Measurements from ENCODE around the gene OR2T35.
"Not testable (repeated sequence)": the region's sequence is repeated elsewhere in the genome, so short reads cannot be mapped to it uniquely, and the experiment has no call there.

The OR2T35 gene

GRCh38 chr1:248639652-248640051, 5.4 kb downstream of the OR2T35 start:
- H3K27me3 Mint-ChIP-seq; H3K4me1 Mint-ChIP-seq (ENCODE audit: low read depth); H3K9me3 Mint-ChIP-seq; intact Hi-C loops (cut with micrococcal nuclease); H3K36me3 Mint-ChIP-seq (ENCODE audit: low read depth); H3K27ac Mint-ChIP-seq; H3K4me3 Mint-ChIP-seq: not testable (repeated sequence)

- H3K4me3 Mint-ChIP-seq; H3K4me1 Mint-ChIP-seq (ENCODE audit: low read depth); H3K9me3 Mint-ChIP-seq; H3K27me3 Mint-ChIP-seq; H3K36me3 Mint-ChIP-seq (ENCODE audit: low read depth); intact Hi-C loops (cut with micrococcal nuclease); H3K27ac Mint-ChIP-seq: not testable (repeated sequence)
These were observed 8.5 kb downstream of the OR2T35 start for GRCh38 chr1:248636612-248637011.

DNA sequence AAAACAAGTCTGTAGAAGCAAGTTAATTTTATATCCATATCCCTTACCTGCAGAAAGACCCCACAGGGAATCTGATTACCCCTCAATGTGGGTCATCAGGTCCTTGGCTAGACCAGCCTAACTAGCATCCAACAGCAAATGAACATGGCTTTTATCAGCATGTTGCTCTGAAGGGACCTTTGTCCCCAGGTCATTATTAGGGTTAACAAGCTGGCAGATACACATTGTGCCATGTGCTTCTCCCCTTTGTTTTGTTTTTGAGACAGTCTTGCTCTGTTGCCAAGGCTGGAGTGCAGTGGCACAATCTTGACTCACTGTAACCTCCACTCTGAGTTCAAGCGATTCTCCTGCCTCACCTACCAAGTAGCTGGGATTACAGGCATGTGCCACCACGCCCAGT, 10.1 kb downstream of the OR2T35 start, which contains the start of gene OR2T11:
Gene OR2T11 (minus strand): TSS at position 101 of the 400 bp plus-strand sequence. CDS start 7,963 bp downstream, outside the sequence.
- H3K4me3 Mint-ChIP-seq; H3K27me3 Mint-ChIP-seq; intact Hi-C loops (cut with micrococcal nuclease); H3K36me3 Mint-ChIP-seq (ENCODE audit: low read depth); H3K27ac Mint-ChIP-seq; H3K9me3 Mint-ChIP-seq; H3K4me1 Mint-ChIP-seq (ENCODE audit: low read depth): not testable (repeated sequence)

DNA sequence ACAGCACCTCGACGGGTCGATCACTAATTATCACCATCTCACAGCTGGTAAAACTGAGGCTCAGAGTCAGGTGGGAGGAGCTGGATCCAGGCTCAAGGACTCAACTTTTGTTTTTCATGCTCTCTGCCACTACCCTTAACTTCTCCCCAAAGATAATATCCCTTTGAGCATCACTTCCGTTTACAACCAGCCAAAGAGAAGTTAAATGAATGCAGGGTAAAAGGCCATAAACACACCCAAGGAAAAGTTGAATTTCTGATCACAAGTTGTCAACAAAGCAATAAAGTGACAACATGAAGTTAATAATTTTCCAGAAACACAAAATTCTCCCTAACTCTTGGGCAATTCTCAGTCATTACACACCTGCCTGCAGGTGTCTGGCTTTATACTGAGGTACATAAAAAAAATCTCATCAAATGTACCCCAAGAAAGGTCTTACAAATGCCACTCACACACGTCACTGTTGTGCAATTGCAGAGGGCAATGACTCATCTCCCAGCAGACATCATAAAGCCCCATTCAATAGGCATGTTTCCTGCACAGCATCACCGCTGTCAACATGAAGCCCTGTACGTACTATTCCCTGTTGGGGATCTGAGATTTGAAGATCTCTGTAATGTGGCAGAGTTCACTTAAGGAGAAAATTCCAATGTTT, 13.6 kb downstream of the OR2T35 start:
- no peaks in the 10 kb centered on the region for H3K4me1 Mint-ChIP-seq (ENCODE audit: low read depth)
- H3K27me3 Mint-ChIP-seq: no peaks in the 10 kb centered on the region
- intact Hi-C loops (cut with micrococcal nuclease): no loop called here
- H3K27ac Mint-ChIP-seq: no peak overlapping the region
- H3K4me3 Mint-ChIP-seq: no peak overlapping the region
- no peaks in the 10 kb centered on the region for H3K9me3 Mint-ChIP-seq
- H3K36me3 Mint-ChIP-seq (ENCODE audit: low read depth): no peaks in the 10 kb centered on the region

DNA sequence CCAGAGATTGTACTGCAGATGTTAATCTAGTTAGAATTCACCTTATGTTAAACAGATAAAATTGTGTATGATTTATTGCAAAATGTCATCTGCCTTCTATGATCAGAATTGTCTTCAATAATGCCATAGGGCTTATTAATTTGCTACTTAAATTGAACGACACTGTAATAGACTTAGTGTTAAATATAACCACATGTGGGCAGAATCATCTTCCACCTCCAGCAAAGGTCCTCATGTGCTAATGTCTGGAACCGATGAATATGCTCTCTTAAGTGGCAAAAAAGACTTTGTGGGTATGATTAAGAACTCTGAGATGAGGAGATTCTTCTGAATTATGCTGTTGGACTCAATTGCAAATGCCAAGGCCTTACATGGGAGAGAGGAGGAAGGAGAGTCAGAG, 14.5 kb downstream of the OR2T35 start:
- H3K4me1 Mint-ChIP-seq (ENCODE audit: low read depth): no peaks in the 10 kb centered on the region
- H3K36me3 Mint-ChIP-seq (ENCODE audit: low read depth): no peaks in the 10 kb centered on the region
- H3K4me3 Mint-ChIP-seq: no peak overlapping the region
- H3K27ac Mint-ChIP-seq: no peak overlapping the region
- H3K27me3 Mint-ChIP-seq: no peaks in the 10 kb centered on the region
- no peaks in the 10 kb centered on the region for H3K9me3 Mint-ChIP-seq
- intact Hi-C loops (cut with micrococcal nuclease): no loop called here

GRCh38 chr1:248627971-248628844, 16.9 kb downstream of the OR2T35 start:
- Mint-ChIP-seq H3K27me3 (no peaks in the 10 kb centered on the region), H3K36me3 (ENCODE audit: low read depth) (no peaks in the 10 kb centered on the region), H3K9me3 (no peaks in the 10 kb centered on the region), H3K4me1 (ENCODE audit: low read depth) (no peaks in the 10 kb centered on the region), H3K27ac (no peak overlapping the region), H3K4me3 (no peak overlapping the region)
- intact Hi-C loops (cut with micrococcal nuclease): no loop called here

DNA sequence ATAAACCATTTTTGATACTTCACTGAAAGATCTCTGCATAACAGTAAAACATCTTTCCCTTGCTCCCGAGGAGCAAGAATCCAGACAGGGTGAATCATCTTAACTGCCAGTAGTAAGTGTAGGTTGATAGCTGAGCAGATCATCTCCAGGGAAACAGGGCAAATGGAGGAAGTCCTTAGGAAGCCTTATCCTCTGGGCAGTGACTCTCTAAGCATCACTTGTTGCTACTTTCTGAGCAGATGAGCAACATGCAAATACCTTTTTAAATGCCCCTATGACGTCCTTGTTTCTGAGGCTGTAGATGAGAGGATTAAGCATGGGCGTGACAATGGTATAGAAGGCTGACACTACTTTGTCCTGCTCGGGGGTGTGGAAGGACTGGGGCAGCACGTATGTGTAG, 19.1 kb downstream of the OR2T35 start:
- no peaks in the 10 kb centered on the region for H3K9me3 Mint-ChIP-seq
- intact Hi-C loops (cut with micrococcal nuclease): no loop called here
- H3K27ac Mint-ChIP-seq: no peak overlapping the region
- no peaks in the 10 kb centered on the region for H3K36me3 Mint-ChIP-seq (ENCODE audit: low read depth)
- no peaks in the 10 kb centered on the region for H3K4me1 Mint-ChIP-seq (ENCODE audit: low read depth)
- H3K4me3 Mint-ChIP-seq: no peak overlapping the region
- H3K27me3 Mint-ChIP-seq: no peaks in the 10 kb centered on the region

- Mint-ChIP-seq H3K27me3 (no peaks in the 10 kb centered on the region), H3K4me3 (no peak overlapping the region), H3K27ac (no peak overlapping the region), H3K9me3 (no peaks in the 10 kb centered on the region), H3K36me3 (ENCODE audit: low read depth) (no peaks in the 10 kb centered on the region), H3K4me1 (ENCODE audit: low read depth) (no peaks in the 10 kb centered on the region)
- intact Hi-C loops (cut with micrococcal nuclease): no loop called here
These were observed 19.9 kb downstream of the OR2T35 start for GRCh38 chr1:248625166-248625565.

GRCh38 chr1:248622570-248623001, 22.5 kb downstream of the OR2T35 start:
- Mint-ChIP-seq H3K4me3 (no peak overlapping the region), H3K27ac (no peak overlapping the region), H3K36me3 (ENCODE audit: low read depth) (no peaks in the 10 kb centered on the region), H3K27me3 (no peaks in the 10 kb centered on the region), H3K9me3 (no peaks in the 10 kb centered on the region), H3K4me1 (ENCODE audit: low read depth) (no peaks in the 10 kb centered on the region)
- intact Hi-C loops (cut with micrococcal nuclease): loop anchor here (1.0 to 5.0 kb wide), 2 partner anchors 80 to 185 kb away; partner anchors contain the start of gene OR14I1

GRCh38 chr1:248621770-248622169, 23.3 kb downstream of the OR2T35 start:
- no peaks in the 10 kb centered on the region for H3K9me3 Mint-ChIP-seq
- intact Hi-C loops (cut with micrococcal nuclease): loop anchor here (1.0 to 5.0 kb wide), 2 partner anchors 81 to 186 kb away; partner anchors contain the start of gene OR14I1
- H3K36me3 Mint-ChIP-seq (ENCODE audit: low read depth): no peaks in the 10 kb centered on the region
- H3K4me1 Mint-ChIP-seq (ENCODE audit: low read depth): no peaks in the 10 kb centered on the region
- no peaks in the 10 kb centered on the region for H3K27me3 Mint-ChIP-seq
- H3K4me3 Mint-ChIP-seq: no peak overlapping the region
- no peak overlapping the region for H3K27ac Mint-ChIP-seq

- intact Hi-C loops (cut with micrococcal nuclease): no loop called here
- Mint-ChIP-seq H3K27ac (no peak overlapping the region), H3K4me3 (no peak overlapping the region), H3K9me3 (no peaks in the 10 kb centered on the region), H3K4me1 (ENCODE audit: low read depth) (no peaks in the 10 kb centered on the region), H3K27me3 (no peaks in the 10 kb centered on the region), H3K36me3 (ENCODE audit: low read depth) (no peaks in the 10 kb centered on the region)
These were observed 26.2 kb downstream of the OR2T35 start for GRCh38 chr1:248618878-248619277.

GRCh38 chr1:248618119-248618518, 27.0 kb downstream of the OR2T35 start:
- Mint-ChIP-seq H3K27me3 (no peaks in the 10 kb centered on the region), H3K4me3 (no peak overlapping the region), H3K36me3 (ENCODE audit: low read depth) (no peaks in the 10 kb centered on the region), H3K4me1 (ENCODE audit: low read depth) (no peaks in the 10 kb centered on the region), H3K27ac (no peak overlapping the region), H3K9me3 (no peaks in the 10 kb centered on the region)
- intact Hi-C loops (cut with micrococcal nuclease): no loop called here

- H3K36me3 Mint-ChIP-seq (ENCODE audit: low read depth): no peaks in the 10 kb centered on the region
- intact Hi-C loops (cut with micrococcal nuclease): loop anchor here (5.0 kb wide), 1 partner anchor 211 kb away; the partner anchor contains the start of gene OR2T1
- no peaks in the 10 kb centered on the region for H3K9me3 Mint-ChIP-seq
- no peaks in the 10 kb centered on the region for H3K27me3 Mint-ChIP-seq
- H3K4me3 Mint-ChIP-seq: no peak overlapping the region
- H3K27ac Mint-ChIP-seq: no peak overlapping the region
- peaks cover 7% of the 10 kb centered on the region for H3K4me1 Mint-ChIP-seq (ENCODE audit: low read depth)
These were observed 31.3 kb downstream of the OR2T35 start for GRCh38 chr1:248613742-248614141.

DNA sequence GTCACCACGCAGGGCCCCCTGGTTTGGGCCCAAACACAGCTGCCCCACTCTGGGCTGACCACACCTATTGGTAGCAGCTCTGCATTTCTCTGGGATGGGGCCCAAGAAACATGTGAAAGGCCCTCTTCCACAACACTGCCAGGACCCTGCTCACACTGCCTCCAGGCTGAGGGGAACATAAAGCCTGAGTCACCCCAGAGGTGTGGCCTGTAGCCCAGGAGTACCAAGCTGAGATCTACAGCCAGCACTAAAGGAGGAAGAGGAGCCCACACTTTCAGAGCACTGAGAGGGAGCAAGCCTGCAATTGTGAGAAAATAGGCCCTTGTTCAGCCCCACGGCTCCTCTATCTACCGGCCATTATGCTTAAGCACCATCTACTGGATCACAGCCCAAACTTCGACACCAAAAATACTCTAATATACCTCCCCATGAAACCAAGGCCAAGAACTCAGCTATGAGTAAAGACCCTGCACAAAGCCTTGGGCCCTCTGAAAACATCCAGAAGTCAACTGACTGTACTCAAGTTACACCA, 33.1 kb downstream of the OR2T35 start:
- peaks cover 7% of the 10 kb centered on the region for H3K4me1 Mint-ChIP-seq (ENCODE audit: low read depth)

More for the DNA sequence above, 33.1 kb downstream of the OR2T35 start:
- Mint-ChIP-seq H3K9me3 (no peaks in the 10 kb centered on the region), H3K27ac (no peak overlapping the region), H3K27me3 (no peaks in the 10 kb centered on the region), H3K4me3 (no peak overlapping the region), H3K36me3 (ENCODE audit: low read depth) (no peaks in the 10 kb centered on the region)
- intact Hi-C loops (cut with micrococcal nuclease): loop anchor here (5.0 kb wide), 1 partner anchor 210 kb away; the partner anchor contains the start of gene OR2T1

Data from dendritic cell treated with granulocyte-macrophage colony-stimulating factor and Interleukin-4, amounts not matched to agents 40 ng/mL and 50 ng/mL, for 4 days (primary cell).